ENCODE results near the gene RNF135. TPM values are rescaled to one million over a fixed set of nuclear protein-coding genes. Genes with fewer than 3 reads are reported as not detected.

Gene RNF135, protein sequence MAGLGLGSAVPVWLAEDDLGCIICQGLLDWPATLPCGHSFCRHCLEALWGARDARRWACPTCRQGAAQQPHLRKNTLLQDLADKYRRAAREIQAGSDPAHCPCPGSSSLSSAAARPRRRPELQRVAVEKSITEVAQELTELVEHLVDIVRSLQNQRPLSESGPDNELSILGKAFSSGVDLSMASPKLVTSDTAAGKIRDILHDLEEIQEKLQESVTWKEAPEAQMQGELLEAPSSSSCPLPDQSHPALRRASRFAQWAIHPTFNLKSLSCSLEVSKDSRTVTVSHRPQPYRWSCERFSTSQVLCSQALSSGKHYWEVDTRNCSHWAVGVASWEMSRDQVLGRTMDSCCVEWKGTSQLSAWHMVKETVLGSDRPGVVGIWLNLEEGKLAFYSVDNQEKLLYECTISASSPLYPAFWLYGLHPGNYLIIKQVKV
- 1 to 10 TPM; 5.4 to 6.6 TPM for total RNA-seq

GRCh38 chr17:30970831-30971567 lies at the start of gene RNF135:
Gene RNF135, plus strand, starts transcription at chr17:30971039. Its CDS starts 35 bp downstream, at chr17:30971074.
- CTCF ChIA-PET, result interaction anchor here (0.6 to 2.3 kb wide), 7 partner anchors 10 to 246 kb away, joined by 3 to 9 read pairs (median 3); no protein-coding TSS in a partner anchor
- peak; percentile 46 for TF ChIP-seq CTCF (IDR thresholded peaks at IDR 0.05)

DNA sequence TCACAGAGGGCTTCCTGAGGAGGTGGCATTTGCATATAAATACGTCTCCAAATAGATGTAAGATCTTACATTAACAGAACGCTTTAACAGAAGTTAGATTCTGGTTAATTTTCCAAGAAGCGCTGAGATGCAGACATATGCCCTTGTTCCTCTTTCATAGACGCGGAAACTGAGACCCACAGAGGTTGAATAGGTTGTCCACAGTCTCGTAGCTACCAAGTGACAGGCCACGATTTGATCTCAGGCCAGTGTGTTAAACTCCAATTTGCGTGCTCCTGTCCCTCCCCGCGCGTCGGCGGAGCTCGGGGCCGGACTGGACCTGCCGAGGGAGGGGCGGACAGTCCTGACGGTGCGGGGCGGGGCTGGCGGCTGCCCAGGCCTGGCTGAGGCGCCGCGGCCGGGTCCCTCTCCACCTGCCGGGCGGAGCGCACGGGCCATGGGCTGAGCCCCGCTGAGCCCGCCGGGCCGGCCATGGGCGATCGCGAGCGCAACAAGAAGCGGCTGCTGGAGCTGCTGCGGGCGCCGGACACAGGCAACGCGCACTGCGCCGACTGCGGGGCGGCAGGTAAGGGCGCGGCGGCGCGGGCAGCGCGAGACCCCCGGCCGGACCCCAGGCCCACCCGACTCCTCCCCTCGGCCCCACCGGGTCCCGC lies 49.2 kb upstream of the RNF135 start, which contains the start of gene ADAP2:
TSS of gene ADAP2 (plus strand) at position 402 of the 653 bp plus-strand sequence. CDS start at position 472, 70 bp downstream.
- ATAC-seq (peak; percentile 39), DNase-seq (no peak)
- Mint-ChIP-seq H3K4me3 (peak within 1 kb of the TSS; percentile 41), H3K27ac (no peak within 1 kb of the TSS), H3K4me1 (ENCODE audit: low read depth) (peaks cover 11% of the 10 kb centered on the region), H3K9me3 (no peaks in the 10 kb centered on the region), H3K36me3 (ENCODE audit: low read depth) (no peaks in the 10 kb centered on the region), H3K27me3 (peaks cover 42% of the 10 kb centered on the region)
- ChIA-PET CTCF (no interaction called here), POLR2A (no interaction called here)
- TF ChIP-seq CTCF (IDR thresholded peaks at IDR 0.05), result no peak
- intact Hi-C loops (cut with micrococcal nuclease), result no loop called here

More at GRCh38 chr17:30970831-30971567, at the start of gene RNF135:
- POLR2A ChIA-PET, result interaction anchor here (0.7 to 1.3 kb wide), 5 partner anchors 14 to 336 kb away, joined by 3 to 4 read pairs (median 3); no protein-coding TSS in a partner anchor
- DNase-seq (peak; percentile 66), ATAC-seq (peak; percentile 76)
- Mint-ChIP-seq H3K36me3 (ENCODE audit: low read depth) (peaks cover 24% of the 10 kb centered on the region), H3K4me1 (ENCODE audit: low read depth) (peaks cover 36% of the 10 kb centered on the region), H3K9me3 (peaks cover 5% of the 10 kb centered on the region), H3K4me3 (peak within 1 kb of the TSS; percentile 97), H3K27ac (peak within 1 kb of the TSS; percentile 93), H3K27me3 (peaks cover 16% of the 10 kb centered on the region)
- intact Hi-C loops (cut with micrococcal nuclease), result no loop called here

- H3K27ac Mint-ChIP-seq, result no peak overlapping the region
- POLR2A ChIA-PET, result no interaction called here
- intact Hi-C loops (cut with micrococcal nuclease), result no loop called here
- DNase-seq (peak; percentile 7), ATAC-seq (peak; percentile 27)
- CTCF ChIA-PET, result no interaction called here
- H3K36me3 Mint-ChIP-seq (ENCODE audit: low read depth), result no peaks in the 10 kb centered on the region
- no peaks in the 10 kb centered on the region for H3K9me3 Mint-ChIP-seq
- no peak for TF ChIP-seq CTCF (IDR thresholded peaks at IDR 0.05)
- H3K4me3 Mint-ChIP-seq, result peak overlapping the region; percentile 10
- peaks cover 46% of the 10 kb centered on the region for H3K27me3 Mint-ChIP-seq
- H3K4me1 Mint-ChIP-seq (ENCODE audit: low read depth), result peaks cover 11% of the 10 kb centered on the region
These were observed 48.4 kb upstream of the RNF135 start for GRCh38 chr17:30922235-30923030.

- no peak for TF ChIP-seq CTCF (IDR thresholded peaks at IDR 0.05)
- ChIA-PET POLR2A (no interaction called here), CTCF (no interaction called here)
- H3K9me3 Mint-ChIP-seq, result no peaks in the 10 kb centered on the region
- H3K4me3 Mint-ChIP-seq, result no peak overlapping the region
- ATAC-seq, result no peak
- peaks cover 46% of the 10 kb centered on the region for H3K27me3 Mint-ChIP-seq
- intact Hi-C loops (cut with micrococcal nuclease), result no loop called here
- no peak overlapping the region for H3K27ac Mint-ChIP-seq
- peaks cover 11% of the 10 kb centered on the region for H3K4me1 Mint-ChIP-seq (ENCODE audit: low read depth)
- H3K36me3 Mint-ChIP-seq (ENCODE audit: low read depth), result no peaks in the 10 kb centered on the region
- DNase-seq, result no peak
These were observed 46.5 kb upstream of the RNF135 start for GRCh38 chr17:30924341-30924740.

Data from activated CD8-positive, alpha-beta T cell treated with anti-CD3 and anti-CD28 coated beads for 36 hours (primary cell).